DMS 273 (cell line): ENCODE measurements around the gene TGM1.
"Not testable (repeated sequence)": the region's sequence is repeated elsewhere in the genome, so short reads cannot be mapped to it uniquely, and the experiment has no call there.

Source experiments
- DNase-seq: peaks from one replicate; lab custom pipeline; 2025; ENCODE audit not compliant: unreplicated experiment; lab: John Stamatoyannopoulos, UW

TGM1 gene

GRCh38 chr14:24234095-24235005 lies 28.6 kb downstream of the TGM1 start:
- no peak for DNase-seq

DNA sequence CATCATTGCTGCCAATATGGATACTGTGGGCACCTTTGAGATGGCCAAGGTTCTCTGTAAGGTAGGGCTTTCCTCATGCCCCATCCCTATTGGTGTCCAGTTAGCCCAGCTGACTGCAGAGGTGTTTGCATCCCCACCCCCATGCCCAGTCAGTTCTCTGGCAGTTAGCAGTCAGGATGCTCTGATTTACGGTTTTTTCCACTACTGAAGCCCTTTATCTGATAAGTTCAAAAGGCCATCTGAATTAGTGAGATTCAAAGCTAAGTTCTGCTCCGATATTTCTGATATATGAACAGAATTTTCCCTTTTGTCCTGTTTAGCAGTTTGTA lies 29.5 kb downstream of the TGM1 start:
- no peak for DNase-seq

- no peak for DNase-seq
Observed at GRCh38 chr14:24232645-24233537, 30.1 kb downstream of the TGM1 start, which contains the start of gene GMPR2. Gene GMPR2 (plus strand): TSS chr14:24232929. CDS start chr14:24233254, 325 bp downstream.

- DNase-seq, result peak; percentile 97
Observed at GRCh38 chr14:24232121-24232644, 30.8 kb downstream of the TGM1 start, which contains the start of gene NEDD8. Gene NEDD8 (minus strand): TSS chr14:24232367. CDS start chr14:24232267, 100 bp downstream.

- DNase-seq, result peak; percentile 56
Observed at GRCh38 chr14:24231263-24232120, 31.5 kb downstream of the TGM1 start.

- DNase-seq, result no peak
Observed at GRCh38 chr14:24228902-24229301, 34.1 kb downstream of the TGM1 start.

GRCh38 chr14:24226473-24226872 lies 36.5 kb downstream of the TGM1 start:
- DNase-seq, result no peak

DNA sequence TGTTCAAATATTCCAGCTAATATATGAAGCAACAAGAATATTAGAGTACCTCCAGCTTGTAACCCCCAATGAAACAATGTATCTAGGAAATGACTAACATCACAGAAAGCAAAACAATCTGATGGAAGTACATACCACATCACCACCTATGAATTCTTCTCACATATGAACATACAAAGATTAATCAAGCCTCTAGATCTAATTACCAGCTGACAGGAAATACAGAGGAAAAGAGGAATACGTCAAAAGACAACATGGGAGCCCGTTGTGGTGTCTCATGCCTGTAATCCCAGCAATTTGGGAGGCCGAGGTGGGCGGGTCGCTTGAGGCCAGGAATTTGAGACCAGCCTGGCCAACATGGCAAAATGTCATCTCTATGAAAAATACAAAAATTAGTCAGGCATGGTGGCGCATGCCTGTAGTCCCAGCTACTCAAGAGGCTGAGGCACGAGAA lies 38.3 kb downstream of the TGM1 start:
- DNase-seq, result no peak

- DNase-seq, result not testable (repeated sequence)
Observed at GRCh38 chr14:24222987-24223386, 40.0 kb downstream of the TGM1 start.

- DNase-seq, result no peak
Observed at GRCh38 chr14:24219521-24219920, 43.5 kb downstream of the TGM1 start.

DNA sequence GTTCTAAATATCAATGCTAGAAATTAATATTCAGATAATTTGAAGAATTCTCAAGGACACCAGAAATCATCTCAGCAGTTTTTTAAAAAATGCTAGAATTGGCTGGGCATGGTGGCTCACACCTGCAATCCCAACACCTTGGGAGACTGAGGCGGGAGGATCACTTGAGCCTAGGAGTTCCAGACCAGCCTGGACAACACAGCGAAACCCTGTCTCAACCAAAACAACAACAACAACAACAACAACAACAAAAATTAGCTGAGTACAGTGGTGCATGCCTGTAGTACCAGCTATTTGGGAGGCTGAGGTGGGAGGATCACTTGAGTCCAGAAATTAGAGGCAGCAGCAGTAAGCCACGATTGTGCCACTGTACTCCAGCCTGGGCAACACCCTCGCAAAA lies 43.9 kb downstream of the TGM1 start:
- DNase-seq, result no peak

GRCh38 chr14:24216876-24217275 lies 46.1 kb downstream of the TGM1 start:
- DNase-seq, result not testable (repeated sequence)

- DNase-seq, result no peak
Observed at GRCh38 chr14:24216345-24216699, 46.7 kb downstream of the TGM1 start.

GRCh38 chr14:24215495-24216344 lies 47.3 kb downstream of the TGM1 start, which contains the start of gene MDP1:
Gene MDP1 (minus strand): TSS chr14:24216066. CDS start chr14:24215955, 111 bp downstream.
- peak; percentile 94 for DNase-seq

DNA sequence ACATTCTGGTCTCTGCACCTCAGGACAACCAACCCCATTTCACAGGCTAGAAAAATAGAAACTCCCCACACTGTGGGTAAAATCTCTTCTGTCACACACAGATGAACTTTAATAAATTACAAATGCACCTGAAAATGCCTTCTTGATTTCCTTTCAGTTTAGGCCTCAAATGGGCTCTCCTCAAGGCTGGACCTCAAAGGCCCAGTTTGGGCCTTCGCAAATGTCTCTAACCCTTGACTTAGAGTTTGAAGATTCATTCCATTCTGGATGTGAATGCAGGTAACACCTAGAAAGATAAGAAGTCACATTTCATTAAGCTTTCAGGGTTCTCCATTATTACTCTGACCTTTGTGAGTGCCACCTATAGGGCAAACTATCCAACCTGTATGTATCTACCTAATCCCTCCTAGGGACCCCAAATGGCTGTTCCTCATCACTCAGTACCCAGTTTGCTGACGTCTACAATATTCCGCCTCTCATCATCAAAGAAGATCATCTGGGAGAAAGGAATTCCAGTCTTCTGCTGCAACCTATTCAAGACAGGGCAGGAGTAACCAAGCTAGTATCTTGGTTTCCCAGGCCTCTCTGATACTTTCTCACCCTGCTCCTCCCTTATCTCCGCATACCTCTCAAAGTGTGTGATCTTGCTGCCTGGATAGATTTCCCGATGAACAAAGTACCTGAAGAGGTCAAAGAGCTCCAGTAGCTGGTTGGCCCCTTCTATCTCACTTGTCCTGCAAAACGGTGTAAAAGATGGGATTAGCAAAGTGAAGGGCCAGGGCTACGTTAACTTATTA lies 48.9 kb downstream of the TGM1 start:
- no peak for DNase-seq

DNA sequence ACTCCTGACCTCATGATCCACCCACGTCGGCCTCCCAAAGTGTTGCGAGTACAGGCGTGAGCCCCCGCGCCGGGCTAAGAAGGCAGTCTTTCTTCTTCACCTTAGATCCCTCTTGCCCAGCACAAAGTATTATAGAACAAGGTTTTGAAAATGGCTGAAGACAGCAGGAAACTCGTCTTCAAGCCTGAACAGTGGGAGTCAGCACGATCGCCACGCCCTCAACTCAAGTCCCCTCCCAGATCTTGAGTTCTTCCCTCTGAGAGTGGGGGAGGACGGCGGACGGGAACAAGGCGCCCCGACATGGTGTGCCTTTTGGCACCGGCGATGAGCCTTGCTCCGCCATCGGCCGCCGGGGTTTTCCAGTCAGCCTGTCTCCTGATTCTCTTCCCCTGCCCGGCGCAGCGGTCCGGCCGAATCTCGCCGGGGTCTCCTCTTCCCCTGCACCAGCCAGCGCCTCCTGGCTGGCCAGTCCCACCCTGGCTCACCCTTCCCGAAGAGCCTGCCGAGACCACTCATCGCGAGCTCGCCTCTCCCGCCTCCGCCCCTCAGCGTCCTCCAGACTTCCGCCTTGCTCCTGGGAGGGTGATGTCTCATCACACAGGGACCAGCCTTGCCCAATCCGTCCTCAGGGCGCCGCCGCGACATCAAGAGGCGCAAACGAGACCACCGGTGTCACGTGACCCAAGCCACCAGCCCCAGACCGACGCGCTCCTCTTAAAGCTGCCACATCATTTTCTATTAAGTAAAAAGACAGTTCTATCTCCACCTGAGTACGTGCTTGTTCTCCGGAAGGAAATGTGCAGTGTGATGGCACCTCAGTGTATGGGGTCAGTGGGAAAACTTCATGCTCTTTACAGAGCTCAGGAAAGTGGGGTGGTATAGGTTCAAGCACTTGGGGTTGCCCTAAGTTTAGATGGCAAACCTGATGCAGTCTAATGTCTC lies 49.8 kb downstream of the TGM1 start, which contains the start of gene CHMP4A:
Gene CHMP4A, minus strand, starts transcription at position 565 of the 942 bp plus-strand sequence. Its CDS starts 49 bp downstream, at position 516.
- peak; percentile 99 for DNase-seq

DNA sequence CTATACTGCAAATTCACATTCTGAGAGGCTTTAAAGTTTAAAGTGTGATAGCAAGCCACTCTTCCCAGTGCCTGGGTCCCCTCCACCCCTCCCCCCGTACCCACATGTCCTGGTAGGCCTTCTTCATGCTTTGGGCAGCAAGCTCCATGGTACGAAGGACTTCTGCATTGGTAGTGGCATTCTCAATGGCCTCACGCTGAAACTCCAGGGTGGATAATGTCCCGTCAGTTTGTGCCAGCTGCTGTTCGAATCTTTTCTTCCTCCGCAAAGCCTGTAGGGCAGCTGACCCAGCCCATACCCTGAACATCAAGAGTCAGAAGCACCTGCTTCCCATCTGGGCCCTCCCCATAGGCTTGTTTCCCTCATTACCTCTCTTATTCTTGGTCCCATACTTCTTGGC lies 51.7 kb downstream of the TGM1 start:
- DNase-seq, result no peak
